A549 (cell line): ENCODE results near the gene APCDD1L. TPM values are rescaled to one million over a fixed set of nuclear protein-coding genes. Genes with fewer than 3 reads are reported as not detected.

Experiments used
- ATAC-seq, 2 experiments: fragments of 200-7000 bp in 1 of 2; fragments of >200 bp in 1 of 2; cut with Nextera tagmentation in 1 of 2; cut with Tn5 transposase in 1 of 2; 3 replicates each; pipeline versions ENCODE4 v1.8.0 to v1.9.1; 2018 to 2020; ENCODE audit warnings: mild to moderate bottlenecking in 1 of 2, moderate library complexity in 1 of 2
- CTCF ChIA-PET: fragments of 300-600 bp; sonication (Branson Sonifier 250); formaldehyde crosslinking; extraction: SDS; loops from one replicate; lab custom pipeline; 2021; ENCODE audit warnings: antibody characterized with exemption, inconsistent platforms; lab: Yijun Ruan, JAX
- POLR2A ChIA-PET: fragments of 350-600 bp; formaldehyde crosslinking; extraction: SDS; loops from one replicate; lab custom pipeline; 2021; ENCODE audit warnings: antibody characterized with exemption, inconsistent platforms; lab: Yijun Ruan, JAX
- DNase-seq, 2 experiments: peaks; one replicate each; pipeline versions ENCODE4 v3.0.0 to v3.0.0-alpha.2; 2011 to 2016; ENCODE audit warnings: low read depth in 1 of 2, low spot score in 1 of 2
- FAIRE-seq: peaks from 2 replicates; lab custom pipeline; 2011; peaks lifted over from hg19 to GRCh38; lab: Jason Lieb, UNC
- H3K27ac ChIP-seq, 2 experiments: fragments of >200 bp; sonication (Bioruptor Twin); formaldehyde crosslinking; 3 replicates each; pipeline ENCODE4 v1.5.1; 2016 to 2017
- H3K4me1 ChIP-seq: fragments of >200 bp; sonication (Bioruptor Twin); formaldehyde crosslinking; 3 replicates; pipeline ENCODE4 v1.6.1; 2016
- H3K4me2 ChIP-seq: fragments of >200 bp; sonication (Bioruptor Twin); formaldehyde crosslinking; 3 replicates; pipeline ENCODE4 v1.6.1; 2016
- H3K4me3 ChIP-seq: fragments of >200 bp; sonication (Bioruptor Twin); formaldehyde crosslinking; 3 replicates; pipeline ENCODE4 v1.5.1; 2016
- H3K9me3 ChIP-seq: fragments of >200 bp; sonication (Bioruptor Twin); formaldehyde crosslinking; 3 replicates; pipeline ENCODE4 v1.6.1; 2016
- BHLHE40 ChIP-seq: IDR thresholded peaks from 2 replicates; pipeline ENCODE4 v1.6.1; 2012; ENCODE audit warnings: low read depth, low read length, inconsistent platforms
- CBX8 ChIP-seq: fragments of 200-600 bp; sonication (generic); IDR thresholded peaks from 2 replicates; pipeline ENCODE4 v1.6.1; 2016
- CEBPB ChIP-seq, 2 experiments: fragments of >200 bp in 1 of 2; sonication (Bioruptor Twin) in 1 of 2; formaldehyde crosslinking in 1 of 2; IDR thresholded peaks; 2 replicates each; pipeline ENCODE4 v1.6.1; 2012 to 2016
- CHD2 ChIP-seq: fragments of 150-350 bp; IDR thresholded peaks from 2 replicates; pipeline ENCODE4 v1.6.1; 2014; ENCODE audit warnings: low read length; ENCODE audit not compliant: partially characterized antibody
- E2F6 ChIP-seq: IDR thresholded peaks from 2 replicates; pipeline ENCODE4 v1.6.1; 2012; ENCODE audit warnings: low read depth, borderline replicate concordance
- EP300 ChIP-seq, 2 experiments: fragments of >200 bp; sonication (Bioruptor Twin); formaldehyde crosslinking; IDR thresholded peaks; 2 replicates in 1 of 2; 3 replicates in 1 of 2; pipeline ENCODE4 v1.6.1; 2016 to 2017
- FOSB ChIP-seq: fragments of 250-450 bp; sonication (Bioruptor Pico); IDR thresholded peaks from 2 replicates; pipeline ENCODE4 v1.5.0; 2020; ENCODE audit warnings: mild to moderate bottlenecking, moderate library complexity
- FOSL2 ChIP-seq, 2 experiments: fragments of 450-650 bp in 1 of 2; fragments of >200 bp in 1 of 2; sonication (Bioruptor Twin) in 1 of 2; formaldehyde crosslinking; IDR thresholded peaks; 2 replicates each; pipeline versions ENCODE4 v1.5.0 to v1.6.1; 2016 to 2020; ENCODE audit warnings: mild to moderate bottlenecking in 1 of 2, moderate library complexity in 1 of 2
- HDAC2 ChIP-seq: fragments of 200-600 bp; sonication (generic); IDR thresholded peaks from 2 replicates; pipeline ENCODE4 v1.6.1; 2016
- HMGXB4 ChIP-seq: fragments of 250-450 bp; sonication (Bioruptor Pico); IDR thresholded peaks from 2 replicates; pipeline ENCODE4 v1.5.0; 2021; ENCODE audit warnings: mild to moderate bottlenecking, moderate library complexity, borderline replicate concordance
- HOXA7 ChIP-seq: fragments of 250-450 bp; sonication (Bioruptor Pico); IDR thresholded peaks from 2 replicates; pipeline ENCODE4 v1.5.0; 2020; ENCODE audit warnings: mild to moderate bottlenecking, moderate library complexity
- HOXB13 ChIP-seq: fragments of 250-450 bp; sonication (Bioruptor Pico); IDR thresholded peaks from 2 replicates; pipeline ENCODE4 v1.5.0; 2020; ENCODE audit warnings: low read depth, mild to moderate bottlenecking, moderate library complexity
- KDM5A ChIP-seq: fragments of 200-600 bp; sonication (generic); IDR thresholded peaks from 2 replicates; pipeline ENCODE4 v1.6.1; 2016; ENCODE audit warnings: antibody characterized with exemption, mild to moderate bottlenecking
- MAFK ChIP-seq: fragments of 450-650 bp; IDR thresholded peaks from 2 replicates; pipeline ENCODE4 v1.6.1; 2014; ENCODE audit not compliant: partially characterized antibody
- MAX ChIP-seq: IDR thresholded peaks from 2 replicates; pipeline ENCODE4 v1.6.1; 2012
- NR3C1 ChIP-seq: fragments of >200 bp; sonication (Bioruptor Twin); formaldehyde crosslinking; IDR thresholded peaks from 3 replicates; pipeline ENCODE4 v1.6.1; 2017
- PHF8 ChIP-seq: fragments of 200-600 bp; sonication (generic); IDR thresholded peaks from 2 replicates; pipeline ENCODE4 v1.6.1; 2016; ENCODE audit warnings: low read depth, mild to moderate bottlenecking, antibody characterized with exemption, moderate library complexity, borderline replicate concordance
- POLR2A ChIP-seq: IDR thresholded peaks from 2 replicates; pipeline ENCODE4 v1.6.1; 2012; ENCODE audit warnings: mild to moderate bottlenecking, low read length
- POLR2AphosphoS2 ChIP-seq: conservative IDR thresholded peaks from 2 replicates; pipeline ENCODE4 v1.6.1; 2012; ENCODE audit warnings: low read length, improper control_type of control experiment, inconsistent platforms
- RFX5 ChIP-seq: fragments of 450-650 bp; IDR thresholded peaks from 2 replicates; pipeline ENCODE4 v1.7.1; 2014; ENCODE audit warnings: antibody characterized with exemption, mild to moderate bottlenecking, moderate library complexity
- RNF2 ChIP-seq: fragments of 200-600 bp; sonication (generic); IDR thresholded peaks from 2 replicates; pipeline ENCODE4 v1.6.1; 2016; ENCODE audit warnings: low read depth, mild to moderate bottlenecking, antibody characterized with exemption, moderate library complexity, borderline replicate concordance
- SREBF2 ChIP-seq: fragments of 450-650 bp; IDR thresholded peaks from 2 replicates; pipeline ENCODE4 v1.6.1; 2014; ENCODE audit warnings: mild to moderate bottlenecking, moderate library complexity
- TFCP2L1 ChIP-seq: fragments of 250-450 bp; sonication (Bioruptor Pico); IDR thresholded peaks from 2 replicates; pipeline ENCODE4 v1.5.0; 2021; ENCODE audit warnings: mild to moderate bottlenecking
- ZSCAN20 ChIP-seq: fragments of 250-450 bp; sonication (Bioruptor Pico); IDR thresholded peaks from 2 replicates; pipeline ENCODE4 v1.8.0; 2022; ENCODE audit warnings: mild to moderate bottlenecking, moderate library complexity
- WGBS: methylation state at CpG from one replicate; pipeline ENCODE4 v1.1.6; 2017; ENCODE audit errors: missing lambda C conversion rate; 5-methylcytosine and 5-hydroxymethylcytosine counted together
- polyA plus RNA-seq, 4 experiments: library from polyadenylated mRNA; depleted of rRNA in 3 of 4; stranded (reverse); fragments of >200 nt; fragmentation: RNase III in 1 of 4; extraction: RNeasy Plus Mini Kit Qiagen cat#74134 plus additional on column Dnase treatment in 1 of 4; gene quantifications; 2 replicates in 3 of 4; 3 replicates in 1 of 4; pipeline ENCODE4 v1.2.3, GENCODE V29; 2011 to 2017
- TF ChIP-seq, protein P1 (sequence below): fragments of >200 bp; sonication (Bioruptor Twin); formaldehyde crosslinking; IDR thresholded peaks from 2 replicates; pipeline ENCODE4 v1.6.1; 2016
- TF ChIP-seq, protein P2 (sequence below): fragments of >200 bp; sonication (Bioruptor Twin); formaldehyde crosslinking; IDR thresholded peaks from 3 replicates; pipeline ENCODE4 v1.6.1; 2016
- TF ChIP-seq, protein P3 (sequence below): fragments of 250-450 bp; sonication (Bioruptor Pico); IDR thresholded peaks from 2 replicates; pipeline ENCODE4 v1.5.0; 2020; ENCODE audit warnings: low read depth, mild to moderate bottlenecking, moderate library complexity

APCDD1L gene
- polyA plus RNA-seq, 2 of the 4 experiments (the other 2 are of a cell fraction): not detected

DNA sequence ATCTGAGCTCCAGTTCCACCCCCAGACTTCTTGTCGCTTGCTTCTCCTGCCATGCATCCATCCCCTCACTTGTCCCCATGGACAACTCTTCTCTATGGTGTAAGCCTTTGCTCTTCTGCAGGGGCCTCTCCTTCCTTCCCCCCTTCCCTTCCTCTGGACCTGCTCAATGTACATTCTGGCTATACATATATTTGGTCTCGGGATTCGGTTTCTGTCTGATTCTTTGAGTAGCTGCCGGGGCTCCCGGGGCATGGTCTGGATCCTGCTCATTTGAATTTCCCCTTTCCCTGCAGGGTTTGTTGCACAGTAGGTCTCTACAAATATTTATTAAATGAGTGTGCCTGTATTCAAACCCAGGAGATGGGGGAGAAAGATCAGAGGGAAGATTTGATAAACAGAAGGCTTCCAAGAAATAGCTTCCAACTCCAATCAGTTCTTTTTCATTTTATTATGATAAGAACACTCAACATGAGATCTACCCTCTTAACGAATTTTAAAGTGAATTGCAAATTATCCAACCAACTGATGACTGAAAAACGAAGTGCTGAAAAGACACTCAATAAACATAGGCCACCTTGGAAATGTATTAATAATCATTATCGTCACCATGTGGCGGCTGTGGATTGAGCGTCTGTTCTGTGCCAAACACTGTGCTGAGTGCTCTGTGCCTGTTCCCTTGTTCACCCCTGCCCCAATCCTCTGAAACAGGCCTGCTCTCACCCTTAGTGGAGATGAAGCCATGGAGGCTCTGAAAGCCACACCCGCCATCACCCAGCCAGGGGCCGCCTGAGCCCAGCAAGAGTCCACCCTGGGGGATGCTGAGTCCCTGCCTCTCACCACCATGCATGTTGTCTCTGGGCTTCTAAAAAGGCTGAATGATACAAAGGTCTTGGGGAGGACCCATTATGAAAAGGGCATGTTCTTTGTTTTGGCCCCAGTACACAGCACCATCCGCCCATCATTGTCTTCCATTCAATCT lies 34.3 kb upstream of the APCDD1L start:
- Histone ChIP-seq H3K27ac (no peak overlapping the region), H3K9me3 (no peaks in the 10 kb centered on the region), H3K4me3 (no peak overlapping the region), H3K4me1 (0 out of 3 replicates have a peak, but pooled peaks cover under 1% of the 10 kb centered on the region), H3K4me2 (no peak overlapping the region)
- CTCF ChIA-PET: interaction anchor here (0.9 to 1.1 kb wide), 2 partner anchors 9 to 102 kb away, joined by 4 to 5 read pairs; partner anchors contain the start of gene STX16
- TF ChIP-seq HDAC2 (no peak), EP300 (IDR thresholded peaks at IDR 0.05) (no peak), FOSL2 (IDR thresholded peaks at IDR 0.05) (no peak), FOSL2 (CRISPR knock-in tag; IDR thresholded peaks at IDR 0.05) (no peak), POLR2AphosphoS2 (no peak), BHLHE40 (no peak)
- no peak for FAIRE-seq
- no peak for ATAC-seq
- 78% methylated on average over 13 of the region's 13 CpGs for WGBS
- POLR2A ChIA-PET: no interaction called here
- no peak for DNase-seq

- Histone ChIP-seq H3K9me3 (no peaks in the 10 kb centered on the region), H3K4me3 (no peak overlapping the region), H3K4me2 (0 out of 3 replicates have a peak overlapping the region, but pooled peaks have one; percentile 18), H3K4me1 (no peaks in the 10 kb centered on the region), H3K27ac (no peak overlapping the region)
- ChIA-PET CTCF (no interaction called here), POLR2A (no interaction called here)
- no peak for FAIRE-seq
- no peak for ATAC-seq
- WGBS: 41% methylated on average over 11 of the region's 11 CpGs
- TF ChIP-seq HMGXB4 (CRISPR knock-in tag): no peak
- TF ChIP-seq RFX5: no peak
- TF ChIP-seq SREBF2: no peak
- no peak for TF ChIP-seq KDM5A
- no peak for TF ChIP-seq HOXB13
- no peak for TF ChIP-seq CBX8
- TF ChIP-seq ZSCAN20: no peak
- no peak for TF ChIP-seq MAX
- no peak for TF ChIP-seq FOSB (CRISPR knock-in tag)
- no peak for TF ChIP-seq NR3C1
- DNase-seq: no peak
These were observed 32.6 kb upstream of the APCDD1L start for GRCh38 chr20:58547623-58548475.

DNA sequence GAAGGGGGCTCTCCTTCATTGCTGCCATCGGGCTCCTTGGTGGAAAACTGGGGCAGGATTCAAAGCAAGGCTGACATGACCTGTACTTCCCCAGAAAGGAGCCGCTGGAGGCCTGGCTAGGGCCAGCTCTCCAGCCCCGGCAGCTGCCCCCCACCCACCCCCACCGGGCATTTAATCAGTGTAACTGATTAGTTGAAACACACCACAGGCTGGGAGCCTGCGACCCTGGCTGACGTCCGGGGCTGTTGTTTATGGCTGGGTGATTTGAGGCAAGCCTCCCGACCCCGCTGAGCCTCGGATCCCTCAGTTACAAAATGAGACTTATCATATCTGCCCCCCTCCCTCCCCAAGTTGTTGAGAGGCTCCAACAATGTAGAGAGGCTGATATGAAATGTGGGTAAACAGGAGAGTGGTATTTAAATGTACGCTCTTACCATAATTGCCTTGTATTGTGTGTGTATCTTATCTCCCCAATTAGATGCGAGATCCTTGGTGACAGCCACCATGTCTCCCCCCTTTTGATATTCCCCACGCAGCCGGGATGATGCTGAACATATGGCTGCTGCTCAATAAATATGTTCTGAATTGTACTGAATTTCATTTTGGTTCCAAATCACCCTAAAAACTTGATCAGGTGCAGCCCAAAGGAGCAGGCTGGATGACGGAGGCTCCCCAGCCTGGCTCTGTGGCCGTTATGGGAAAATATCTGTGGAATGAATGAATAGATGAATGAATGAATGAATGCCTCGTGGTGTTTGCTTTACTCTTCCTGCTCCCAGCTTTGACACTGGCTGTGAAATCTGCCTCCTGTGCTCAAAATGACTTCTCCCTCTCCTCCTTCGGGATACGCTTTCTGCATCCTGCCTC lies 31.8 kb upstream of the APCDD1L start:
- no peaks in the 10 kb centered on the region for H3K4me1 ChIP-seq
- ChIA-PET POLR2A (no interaction called here), CTCF (no interaction called here)
- H3K27ac ChIP-seq: no peak overlapping the region
- DNase-seq (no peak), ATAC-seq (no peak), FAIRE-seq (no peak)
- no peak overlapping the region for H3K4me3 ChIP-seq
- H3K9me3 ChIP-seq: no peaks in the 10 kb centered on the region
- no peak overlapping the region for H3K4me2 ChIP-seq
- 69% methylated on average over 16 of the region's 19 CpGs for WGBS
- TF ChIP-seq RNF2 (no peak), E2F6 (no peak), PHF8 (no peak), HOXA7 (CRISPR knock-in tag) (no peak), TFCP2L1 (CRISPR knock-in tag) (no peak), POLR2A (no peak), CHD2 (no peak), CEBPB (IDR thresholded peaks at IDR 0.05) (no peak), MAFK (no peak)
- TF ChIP-seq, protein P1, sequence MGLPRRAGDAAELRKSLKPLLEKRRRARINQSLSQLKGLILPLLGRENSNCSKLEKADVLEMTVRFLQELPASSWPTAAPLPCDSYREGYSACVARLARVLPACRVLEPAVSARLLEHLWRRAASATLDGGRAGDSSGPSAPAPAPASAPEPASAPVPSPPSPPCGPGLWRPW: no peak
- TF ChIP-seq, protein P2, sequence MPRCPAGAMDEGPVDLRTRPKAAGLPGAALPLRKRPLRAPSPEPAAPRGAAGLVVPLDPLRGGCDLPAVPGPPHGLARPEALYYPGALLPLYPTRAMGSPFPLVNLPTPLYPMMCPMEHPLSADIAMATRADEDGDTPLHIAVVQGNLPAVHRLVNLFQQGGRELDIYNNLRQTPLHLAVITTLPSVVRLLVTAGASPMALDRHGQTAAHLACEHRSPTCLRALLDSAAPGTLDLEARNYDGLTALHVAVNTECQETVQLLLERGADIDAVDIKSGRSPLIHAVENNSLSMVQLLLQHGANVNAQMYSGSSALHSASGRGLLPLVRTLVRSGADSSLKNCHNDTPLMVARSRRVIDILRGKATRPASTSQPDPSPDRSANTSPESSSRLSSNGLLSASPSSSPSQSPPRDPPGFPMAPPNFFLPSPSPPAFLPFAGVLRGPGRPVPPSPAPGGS: no peak
- TF ChIP-seq, protein P3, sequence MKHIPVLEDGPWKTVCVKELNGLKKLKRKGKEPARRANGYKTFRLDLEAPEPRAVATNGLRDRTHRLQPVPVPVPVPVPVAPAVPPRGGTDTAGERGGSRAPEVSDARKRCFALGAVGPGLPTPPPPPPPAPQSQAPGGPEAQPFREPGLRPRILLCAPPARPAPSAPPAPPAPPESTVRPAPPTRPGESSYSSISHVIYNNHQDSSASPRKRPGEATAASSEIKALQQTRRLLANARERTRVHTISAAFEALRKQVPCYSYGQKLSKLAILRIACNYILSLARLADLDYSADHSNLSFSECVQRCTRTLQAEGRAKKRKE (CRISPR knock-in tag): no peak
